NCI-H146 treated with DMSO at 0.1 percent for 48 hours (cell line): ENCODE data around the gene CLDN3.
"Not testable (repeated sequence)": the region's sequence is repeated elsewhere in the genome, so short reads cannot be mapped to it uniquely, and the experiment has no call there.

Experiments used
- DNase-seq: peaks from one replicate; lab custom pipeline; 2025; ENCODE audit not compliant: unreplicated experiment; lab: John Stamatoyannopoulos, UW

CLDN3 gene

GRCh38 chr7:73770002-73770859, at the start of gene CLDN3:
Gene CLDN3 (minus strand): TSS chr7:73770270. CDS start chr7:73770049, 221 bp downstream.
- DNase-seq: peak; percentile 87

- DNase-seq: no peak
These were observed 47.1 kb upstream of the CLDN3 start for GRCh38 chr7:73817121-73817520.

GRCh38 chr7:73815436-73815835, 45.4 kb upstream of the CLDN3 start:
- DNase-seq: no peak

- no peak for DNase-seq
These were observed 42.9 kb upstream of the CLDN3 start for GRCh38 chr7:73812996-73813395.

GRCh38 chr7:73811760-73812168, 41.7 kb upstream of the CLDN3 start:
- peak; percentile 16 for DNase-seq

GRCh38 chr7:73810998-73811360, 40.9 kb upstream of the CLDN3 start:
- DNase-seq: no peak

- no peak for DNase-seq
These were observed 39.4 kb upstream of the CLDN3 start for GRCh38 chr7:73809467-73809951.

- no peak for DNase-seq
These were observed 32.4 kb upstream of the CLDN3 start for GRCh38 chr7:73802459-73802858.

GRCh38 chr7:73801577-73801976, 31.5 kb upstream of the CLDN3 start:
- DNase-seq: no peak

GRCh38 chr7:73799282-73800141, 29.4 kb upstream of the CLDN3 start:
- DNase-seq: no peak

- DNase-seq: not testable (repeated sequence)
These were observed 27.1 kb upstream of the CLDN3 start for GRCh38 chr7:73797176-73797575.

GRCh38 chr7:73796656-73797055, 26.6 kb upstream of the CLDN3 start:
- DNase-seq: not testable (repeated sequence)

- DNase-seq: not testable (repeated sequence)
These were observed 25.1 kb upstream of the CLDN3 start for GRCh38 chr7:73795188-73795587.

GRCh38 chr7:73791170-73791690, 21.2 kb upstream of the CLDN3 start:
- DNase-seq: not testable (repeated sequence)

GRCh38 chr7:73789051-73789450, 19.0 kb upstream of the CLDN3 start:
- no peak for DNase-seq

- not testable (repeated sequence) for DNase-seq
These were observed 17.6 kb upstream of the CLDN3 start for GRCh38 chr7:73787786-73788048.

GRCh38 chr7:73786588-73786987, 16.5 kb upstream of the CLDN3 start:
- DNase-seq: no peak

GRCh38 chr7:73779517-73779916, 9.4 kb upstream of the CLDN3 start:
- no peak for DNase-seq

GRCh38 chr7:73778801-73779389, 8.8 kb upstream of the CLDN3 start:
- DNase-seq: no peak

GRCh38 chr7:73774923-73775322, 4.9 kb upstream of the CLDN3 start:
- no peak for DNase-seq

- no peak for DNase-seq
These were observed 3.8 kb upstream of the CLDN3 start for GRCh38 chr7:73773700-73774517.
